ENCODE results near the gene RCE1. TPM values are rescaled to one million over a fixed set of nuclear protein-coding genes. Genes with fewer than 3 reads are reported as not detected.
A peak's percentile ranks its signal among the peaks of the same experiment; 100 is the strongest.

The RCE1 gene
- total RNA-seq, 1 experiment from 2014 or later = 52.5 TPM

GRCh38 chr11:66852466-66853241 lies 9.4 kb downstream of the RCE1 start:
- DNase-seq = no peak
- no peak overlapping the region for H2BK5ac ChIP-seq (ENCODE audit: insufficient read length, low read length)
- H3K23ac ChIP-seq (ENCODE audit: insufficient read length, low read depth, low read length) = no peak overlapping the region
- no peaks in the 10 kb centered on the region for H3K9me3 Mint-ChIP-seq
- H3K79me1 ChIP-seq (ENCODE audit: insufficient read depth, low read depth, low read length, poor library complexity, severe bottlenecking) = no peaks in the 10 kb centered on the region
- no peak overlapping the region for H4K91ac ChIP-seq (ENCODE audit: insufficient read length, low read depth, low read length)
- H3K23me2 ChIP-seq (ENCODE audit: insufficient read length, low read depth, low read length, poor library complexity, severe bottlenecking) = peaks cover 10% of the 10 kb centered on the region
- H4K8ac ChIP-seq (replicated peaks; ENCODE audit: insufficient read length, low read depth, low read length) = no peak overlapping the region
- no peak overlapping the region for H3K4ac ChIP-seq (ENCODE audit: low read depth, low read length)
- H2BK120ac ChIP-seq (ENCODE audit: low read depth, low read length, poor library complexity, severe bottlenecking) = no peak overlapping the region
- no peak overlapping the region for H2AK5ac ChIP-seq (ENCODE audit: insufficient read length, low read length)
- H3K27me3 Mint-ChIP-seq (ENCODE audit: low read depth) = peaks cover 3% of the 10 kb centered on the region
- no peak overlapping the region for H3K18ac ChIP-seq (ENCODE audit: insufficient read length, low read depth, low read length)
- H2AFZ ChIP-seq (ENCODE audit: low read length) = no peak overlapping the region
- H4K5ac ChIP-seq (ENCODE audit: insufficient read length, low read depth, low read length) = no peak overlapping the region
- H3K4me1 ChIP-seq (ENCODE audit: insufficient read depth, low read length) = no peaks in the 10 kb centered on the region
- H4K20me1 ChIP-seq (ENCODE audit: control insufficient read depth, insufficient read depth, insufficient read length) = no peaks in the 10 kb centered on the region
- H3T11ph ChIP-seq (ENCODE audit: low read length) = no peak overlapping the region
- no peak overlapping the region for H3K14ac ChIP-seq (ENCODE audit: insufficient read depth, low read length)
- TF ChIP-seq, protein P1, sequence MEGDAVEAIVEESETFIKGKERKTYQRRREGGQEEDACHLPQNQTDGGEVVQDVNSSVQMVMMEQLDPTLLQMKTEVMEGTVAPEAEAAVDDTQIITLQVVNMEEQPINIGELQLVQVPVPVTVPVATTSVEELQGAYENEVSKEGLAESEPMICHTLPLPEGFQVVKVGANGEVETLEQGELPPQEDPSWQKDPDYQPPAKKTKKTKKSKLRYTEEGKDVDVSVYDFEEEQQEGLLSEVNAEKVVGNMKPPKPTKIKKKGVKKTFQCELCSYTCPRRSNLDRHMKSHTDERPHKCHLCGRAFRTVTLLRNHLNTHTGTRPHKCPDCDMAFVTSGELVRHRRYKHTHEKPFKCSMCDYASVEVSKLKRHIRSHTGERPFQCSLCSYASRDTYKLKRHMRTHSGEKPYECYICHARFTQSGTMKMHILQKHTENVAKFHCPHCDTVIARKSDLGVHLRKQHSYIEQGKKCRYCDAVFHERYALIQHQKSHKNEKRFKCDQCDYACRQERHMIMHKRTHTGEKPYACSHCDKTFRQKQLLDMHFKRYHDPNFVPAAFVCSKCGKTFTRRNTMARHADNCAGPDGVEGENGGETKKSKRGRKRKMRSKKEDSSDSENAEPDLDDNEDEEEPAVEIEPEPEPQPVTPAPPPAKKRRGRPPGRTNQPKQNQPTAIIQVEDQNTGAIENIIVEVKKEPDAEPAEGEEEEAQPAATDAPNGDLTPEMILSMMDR (conservative IDR thresholded peaks at IDR 0.05) = peak; percentile 36; the same call in 2 of the 3 replicates
- no peaks in the 10 kb centered on the region for H3K79me2 ChIP-seq (ENCODE audit: insufficient read depth, low read length)
- H3K9me3 ChIP-seq (ENCODE audit: control insufficient read depth, low read depth, low read length) = no peaks in the 10 kb centered on the region
- no peak overlapping the region for H2BK15ac ChIP-seq (ENCODE audit: low read depth, low read length)
- no peak overlapping the region for H3K9ac ChIP-seq (ENCODE audit: extremely low read depth, insufficient read length, low read length)
- no peak overlapping the region for H2BK12ac ChIP-seq (ENCODE audit: insufficient read length, low read depth, low read length)
- no peak overlapping the region for H3K56ac ChIP-seq (ENCODE audit: insufficient read length, low read depth, low read length)
- H3K27me3 ChIP-seq (ENCODE audit: insufficient read depth, low read length) = no peaks in the 10 kb centered on the region
- H3K4me1 Mint-ChIP-seq = peaks cover 14 to 16% of the 10 kb centered on the region in 2 experiments
- no peak overlapping the region for H2BK20ac ChIP-seq (ENCODE audit: low read depth, low read length, poor library complexity, severe bottlenecking)
- no peak overlapping the region for H3K4me3 Mint-ChIP-seq
- no peak overlapping the region for H3K27ac ChIP-seq (ENCODE audit: insufficient read length, low read depth, low read length)
- H3K4me2 ChIP-seq (ENCODE audit: insufficient read depth, insufficient read length, low read length) = no peak overlapping the region
- no CpG with 5 or more reads among the region's 26 CpGs for WGBS (ENCODE audit: extremely low coverage, insufficient read length, low lambda C conversion rate)
- H3K36me3 Mint-ChIP-seq (ENCODE audit: insufficient read depth in 1 of 3, low read depth in 3 of 3) = peaks cover 0 to 21% (median 21%) of the 10 kb centered on the region in 3 experiments; a peak in 4 of 7 replicates
- peak overlapping the region in 1 of 3 experiments; percentile 64; a peak in 1 of 7 replicates for H3K27ac Mint-ChIP-seq
